ENCODE measurements around the gene AGPAT3.

The AGPAT3 gene

DNA sequence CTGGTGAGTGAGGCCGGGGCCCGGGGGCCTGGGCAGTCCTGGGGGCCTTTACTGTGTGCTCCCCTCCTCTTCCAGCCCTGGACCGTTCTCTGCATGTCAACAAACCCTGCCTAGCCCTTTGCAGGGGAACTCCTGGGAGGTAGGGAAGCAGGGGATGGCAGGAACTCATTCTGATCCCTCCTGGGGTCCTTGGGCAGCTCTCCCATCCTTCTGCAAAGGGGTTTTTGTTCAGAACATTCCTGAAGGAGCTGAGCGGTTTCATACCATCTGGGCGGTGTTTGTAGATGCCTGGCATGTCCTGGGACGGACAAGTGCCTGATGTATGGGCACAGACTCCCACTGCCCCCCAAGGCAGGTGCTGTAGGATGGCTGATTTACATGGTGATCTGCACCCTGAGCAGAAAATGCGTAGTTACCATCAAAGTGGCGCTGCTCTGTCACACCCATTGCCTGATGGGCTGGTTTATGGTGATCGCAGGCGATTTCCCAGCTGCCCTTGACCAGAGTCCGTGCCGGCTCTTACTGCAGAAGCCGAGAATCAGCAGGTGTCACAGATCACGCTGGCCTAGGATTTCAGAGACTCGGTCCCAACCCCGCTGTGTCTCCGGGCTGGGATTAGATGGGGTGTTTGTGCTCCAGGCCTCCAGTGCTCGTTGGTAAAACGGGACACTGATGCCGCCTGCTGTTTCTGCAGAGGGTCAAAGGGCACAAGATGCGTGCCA, 75.5 kb downstream of the AGPAT3 start:
- no peak for DNase-seq

DNA sequence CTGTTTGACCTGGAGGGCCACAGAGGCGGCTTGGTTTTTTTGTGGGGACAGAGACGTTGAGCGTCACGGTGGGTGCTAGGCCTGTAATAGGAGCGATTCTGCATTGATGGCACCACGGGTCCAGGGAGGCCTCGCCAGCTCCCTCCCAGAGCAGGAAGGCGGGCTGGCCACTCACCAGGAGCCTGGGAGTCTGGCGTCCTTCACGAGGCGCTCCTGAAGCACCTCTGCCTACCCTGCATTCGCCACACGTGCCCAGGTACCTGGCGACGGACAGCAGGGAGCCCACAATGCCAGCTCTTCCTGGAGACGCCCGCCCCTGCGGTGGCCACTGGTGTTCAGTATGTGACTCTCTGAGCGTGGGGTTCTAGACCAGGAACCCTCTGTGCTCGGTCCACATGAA, 77.2 kb downstream of the AGPAT3 start:
- DNase-seq: no peak

DNA sequence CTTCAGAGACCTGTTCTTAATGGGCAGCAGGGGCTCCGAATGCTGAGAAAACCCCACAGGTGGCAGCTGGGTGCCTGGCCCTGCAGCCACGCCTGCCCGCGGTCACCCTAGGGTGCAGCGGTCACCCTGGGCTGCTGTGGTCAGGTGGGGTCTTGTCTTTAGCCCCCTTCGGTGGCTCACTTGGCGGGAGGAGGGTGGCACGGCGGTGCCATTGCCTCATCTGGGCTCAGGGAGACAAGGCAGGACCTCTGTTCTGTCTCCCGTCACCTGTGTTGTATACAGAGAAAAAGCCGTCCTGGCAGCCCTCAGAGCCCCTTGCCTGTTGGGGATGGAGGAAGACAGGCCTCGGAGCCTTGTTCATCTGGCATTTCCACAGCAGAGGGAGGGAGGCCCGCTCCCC, 77.6 kb downstream of the AGPAT3 start:
- DNase-seq: no peak

DNA sequence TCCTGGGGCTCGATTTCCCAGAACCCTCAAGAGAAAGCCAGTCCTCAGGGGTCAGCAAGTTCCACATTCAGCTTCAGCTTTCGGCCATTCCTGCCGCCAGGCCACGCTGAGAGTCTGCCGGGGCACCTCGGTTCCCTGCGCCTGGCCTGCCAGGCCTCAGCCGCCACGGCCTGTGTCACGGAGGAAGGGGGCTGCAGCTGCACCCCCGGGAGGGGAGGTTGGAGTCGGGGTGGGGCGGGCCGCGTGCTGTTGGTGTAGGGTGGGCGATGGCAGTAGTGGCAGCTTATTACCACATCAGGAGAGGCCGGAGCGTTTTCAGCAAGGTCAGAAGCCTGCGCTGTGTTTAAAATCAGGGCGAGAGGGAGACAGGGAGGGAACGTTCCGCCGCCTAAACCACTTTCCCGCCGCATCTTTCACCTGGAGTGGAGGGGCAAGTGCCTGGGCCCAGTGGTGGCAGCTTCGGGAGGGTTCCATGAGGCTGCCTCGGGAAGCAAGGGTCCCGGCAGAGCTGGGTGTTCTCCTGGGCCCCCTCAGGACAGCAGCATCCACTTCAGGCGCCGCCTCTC, 78.6 kb downstream of the AGPAT3 start:
- no peak for DNase-seq

DNA sequence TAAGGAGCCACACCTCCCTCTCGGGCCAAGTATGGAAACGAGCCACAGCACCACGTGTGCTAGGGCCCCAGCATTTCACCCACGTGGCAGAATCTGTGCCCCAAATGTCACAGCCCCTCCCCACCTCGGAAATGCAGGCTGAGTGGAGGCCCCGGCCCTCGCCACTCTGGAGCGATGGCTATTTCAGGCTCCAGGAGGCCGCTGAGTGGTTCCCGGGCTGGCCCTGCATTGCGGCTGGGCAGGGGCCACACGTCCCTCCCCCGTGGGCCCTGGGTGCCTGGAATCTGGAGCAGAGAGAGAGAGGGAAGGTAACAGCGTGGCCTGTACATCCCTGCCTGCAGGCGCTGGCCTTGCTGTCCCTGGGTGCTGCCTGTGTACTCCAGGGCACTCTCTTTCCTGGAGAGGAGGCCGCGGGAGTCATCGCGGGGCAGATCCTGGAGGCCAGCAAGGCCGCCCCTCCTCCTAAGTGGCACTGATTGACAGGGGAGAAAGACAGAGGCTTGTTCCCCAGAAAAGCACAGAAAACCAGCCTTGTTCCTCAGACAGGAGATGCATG, 79.1 kb downstream of the AGPAT3 start:
- DNase-seq: no peak

DNA sequence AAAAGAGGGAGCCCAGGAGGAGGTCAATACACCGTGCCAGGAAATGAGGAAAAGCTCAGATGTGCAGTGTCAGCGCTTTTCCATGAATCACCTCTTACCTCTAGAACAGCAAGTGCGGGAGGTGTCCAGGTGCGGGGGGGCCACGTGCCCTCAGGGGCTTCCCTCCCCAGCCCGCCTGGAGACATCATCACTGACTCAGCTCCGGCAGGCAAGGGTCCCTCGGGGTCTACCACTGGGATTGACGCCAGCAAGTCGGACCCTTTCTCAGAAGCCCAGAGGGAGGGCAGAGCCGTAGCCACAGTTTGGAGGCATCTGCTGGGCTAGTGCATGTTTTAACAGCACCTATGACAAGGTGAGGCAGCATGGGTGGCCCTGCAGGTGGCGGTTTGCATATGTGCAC, 79.7 kb downstream of the AGPAT3 start:
- DNase-seq: no peak

DNA sequence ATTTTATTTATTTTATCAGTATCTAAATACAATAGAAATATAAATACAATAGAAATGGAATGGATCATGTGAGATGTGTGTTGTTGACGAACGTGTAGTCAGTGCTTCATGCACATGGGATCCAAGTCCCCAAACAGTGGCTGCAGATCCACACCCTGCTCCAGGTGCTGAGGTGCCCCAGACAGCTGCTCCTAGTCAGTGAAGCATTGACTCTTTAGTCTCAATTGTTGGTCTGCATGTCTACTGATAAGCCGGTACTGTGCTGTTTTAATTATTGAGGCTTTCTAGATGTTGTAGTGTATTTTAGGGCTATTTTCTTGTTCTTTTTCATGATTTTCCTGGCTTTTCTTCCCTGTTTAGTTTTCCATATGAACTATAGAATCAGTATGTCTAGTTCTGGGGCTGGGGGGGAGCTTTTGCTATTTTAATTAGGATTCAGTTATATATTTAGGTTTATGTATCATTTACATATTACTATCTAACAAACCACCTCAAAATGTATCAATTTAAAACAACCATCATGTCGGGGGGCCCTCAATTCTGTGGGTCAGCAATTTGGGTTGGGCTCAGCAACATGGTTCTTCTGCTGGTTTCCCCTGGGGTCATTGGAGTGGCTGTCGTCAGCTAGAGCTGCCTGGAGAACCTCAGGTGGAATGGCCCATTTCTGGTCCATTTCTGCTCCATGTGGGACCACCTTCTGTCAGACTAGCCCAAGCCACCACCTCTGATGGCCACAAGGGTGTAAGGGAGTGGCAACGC, 83.9 kb downstream of the AGPAT3 start:
- DNase-seq: no peak

DNA sequence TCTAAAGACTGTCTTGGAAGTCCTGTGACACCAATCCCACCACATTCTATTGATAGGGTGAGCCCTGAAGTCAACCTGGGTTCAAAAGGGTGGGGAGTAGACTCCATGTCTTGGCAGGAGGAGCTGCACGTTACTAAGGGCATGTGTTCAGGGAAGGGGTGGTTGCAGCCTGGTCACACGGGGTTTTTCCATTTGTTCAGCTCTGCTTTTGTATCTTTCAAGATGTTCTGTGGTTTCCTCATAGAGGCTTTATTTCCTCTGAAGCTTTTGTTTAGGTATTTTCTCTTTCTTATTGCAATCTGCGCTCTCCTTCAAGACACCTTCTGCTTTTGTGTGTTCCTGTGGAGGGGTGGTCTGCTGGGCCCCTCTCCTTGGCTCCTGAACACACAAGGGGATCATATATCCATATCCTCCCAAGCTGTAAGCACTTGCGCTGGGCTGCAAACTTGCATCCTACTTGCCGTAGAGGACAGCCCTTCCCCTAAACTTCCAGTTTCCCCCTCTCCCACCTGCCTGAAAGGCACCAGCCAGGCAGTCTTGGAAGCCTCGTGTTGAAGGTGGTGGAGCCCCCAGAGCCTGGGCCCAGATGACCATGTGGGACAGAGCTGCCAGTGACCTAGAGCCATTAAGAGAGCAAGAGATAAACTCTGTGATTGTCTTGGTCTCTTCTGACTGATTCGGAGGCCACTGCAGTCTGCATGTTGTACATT, 84.6 kb downstream of the AGPAT3 start:
- no peak for DNase-seq

DNA sequence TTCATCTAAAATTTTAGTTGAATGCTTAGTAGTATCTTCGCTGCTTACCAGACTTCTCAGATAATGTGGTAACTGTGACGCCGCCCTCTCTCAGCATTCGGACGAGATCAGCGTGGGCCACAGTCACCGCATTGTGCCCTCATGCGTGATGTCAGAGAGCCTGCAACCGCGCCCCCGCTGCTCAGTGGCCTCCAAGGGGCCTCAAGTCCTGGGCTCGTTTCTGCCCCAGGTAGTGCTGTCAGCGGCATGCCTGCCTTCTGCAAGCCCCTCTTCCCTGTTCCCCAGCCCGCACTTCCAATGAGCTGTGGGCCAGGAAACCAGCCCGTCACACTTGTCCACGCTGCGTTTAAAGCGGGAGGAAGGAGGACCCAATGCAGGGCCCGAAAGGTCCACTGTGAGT, 85.5 kb downstream of the AGPAT3 start:
- no peak for DNase-seq

DNA sequence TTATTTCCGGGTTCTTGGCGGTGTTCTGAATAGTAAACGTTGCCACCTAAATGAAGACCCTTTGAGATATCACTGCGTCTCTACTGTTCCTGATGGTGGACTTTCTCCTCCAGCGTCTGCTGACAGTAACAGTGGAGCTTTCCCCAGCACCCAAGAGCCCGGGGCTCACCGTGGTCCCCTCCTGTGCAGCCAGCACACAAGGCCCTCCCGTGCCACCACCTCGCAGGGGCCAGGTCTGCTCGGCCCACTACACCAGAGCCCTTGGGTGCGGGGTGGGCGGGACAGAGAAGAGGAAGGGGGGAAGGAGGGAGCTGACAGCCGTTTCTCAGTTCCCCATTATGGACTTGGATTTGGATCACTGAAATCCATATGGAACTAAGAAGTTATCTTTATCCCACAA, 85.9 kb downstream of the AGPAT3 start:
- DNase-seq: no peak

DNA sequence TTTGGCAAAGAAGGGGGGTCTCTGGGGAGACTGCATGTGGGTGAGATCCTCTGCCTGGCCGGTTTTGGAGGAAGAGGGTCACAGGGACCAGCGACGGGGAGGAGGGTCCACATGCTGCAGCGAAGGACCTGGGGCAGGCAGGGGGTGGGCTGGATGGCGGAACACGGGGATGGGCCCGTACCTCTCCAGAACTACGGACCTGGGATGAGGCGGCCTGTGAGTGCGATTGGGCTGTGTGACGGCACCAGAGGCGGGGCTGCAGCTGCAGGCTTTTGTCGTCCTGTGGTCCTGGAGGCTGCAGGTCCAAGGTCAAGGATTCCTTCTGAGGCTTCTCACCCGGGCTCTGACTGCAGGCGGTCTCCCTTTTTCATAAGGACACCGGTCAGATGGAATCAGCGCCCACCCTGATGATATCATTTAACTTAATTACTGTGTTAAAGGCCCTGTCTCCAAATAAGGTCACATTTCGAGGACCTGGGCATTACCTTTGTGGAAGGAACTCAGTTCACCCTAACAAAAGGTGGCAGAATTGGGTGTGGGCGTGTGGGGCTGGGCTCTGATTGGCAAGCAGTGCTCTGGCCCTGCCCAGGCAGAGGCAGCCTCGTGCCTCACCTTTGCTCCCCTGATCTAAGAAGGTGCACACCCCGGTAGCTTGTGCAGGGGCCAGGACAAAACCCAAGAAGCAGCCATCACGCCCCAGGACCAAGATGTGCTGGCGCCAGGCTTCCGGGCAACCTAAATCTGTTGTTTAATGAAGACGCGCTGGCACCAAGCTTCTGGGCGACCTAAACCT, 87.1 kb downstream of the AGPAT3 start:
- DNase-seq: no peak

DNA sequence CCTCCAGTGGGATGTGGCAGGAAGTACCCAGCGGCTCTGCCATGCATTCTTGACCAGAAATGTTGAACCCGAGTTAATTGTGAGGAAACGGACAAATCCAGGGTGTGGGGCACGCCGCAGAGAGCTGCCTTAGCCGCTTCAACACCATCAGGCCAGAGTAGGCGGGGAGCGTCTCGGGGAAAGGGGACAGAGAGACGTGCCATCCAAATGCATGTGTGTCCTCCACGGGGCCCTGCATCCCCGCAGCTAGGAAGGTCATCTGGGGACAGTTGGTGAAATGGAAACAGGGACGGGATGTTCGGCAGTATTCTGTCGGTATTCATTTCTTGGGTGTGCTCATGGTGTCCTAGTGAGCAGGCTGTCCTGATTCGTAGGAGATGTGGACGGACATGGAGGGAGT, 88.0 kb downstream of the AGPAT3 start:
- no peak for DNase-seq

DNA sequence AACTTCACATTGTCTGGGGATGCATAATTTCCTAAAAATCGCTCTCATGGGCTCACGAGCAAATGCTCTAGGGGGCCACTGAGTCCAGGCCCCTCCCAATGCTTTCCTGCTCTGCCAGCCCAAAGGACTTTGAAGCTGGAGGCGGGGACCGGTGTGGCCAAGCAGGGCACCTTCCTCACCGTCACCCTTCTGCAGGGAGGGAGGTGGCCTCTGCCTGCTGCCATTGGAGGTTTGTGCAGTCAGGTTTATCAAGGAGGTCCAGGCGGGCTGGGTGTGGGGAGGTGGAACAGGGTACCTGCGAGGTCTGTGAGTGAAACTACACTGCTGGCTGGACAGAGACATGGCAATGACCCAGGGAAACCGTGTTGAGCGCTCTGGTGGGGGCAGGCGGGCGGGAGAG, 89.0 kb downstream of the AGPAT3 start:
- DNase-seq: no peak

DNA sequence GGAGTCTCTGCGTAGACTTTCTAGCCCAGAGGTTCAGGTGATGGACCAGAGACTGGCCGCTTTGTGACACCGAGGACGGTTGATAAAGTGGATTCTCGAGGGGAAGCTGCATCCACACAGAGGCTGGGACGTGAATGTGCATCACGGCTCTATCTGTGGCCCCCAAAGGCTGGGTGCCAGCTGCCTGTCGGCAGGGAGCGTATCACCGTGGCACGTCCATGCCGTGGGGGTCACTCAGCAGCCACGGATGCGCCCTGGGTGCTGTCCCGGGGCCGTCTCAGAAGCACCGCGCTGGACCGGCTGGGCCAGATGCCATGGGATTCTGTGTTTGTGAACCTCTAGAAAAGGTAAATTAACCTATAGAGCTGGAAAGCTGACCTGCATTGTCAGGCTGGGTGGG, 89.9 kb downstream of the AGPAT3 start:
- no peak for DNase-seq

DNA sequence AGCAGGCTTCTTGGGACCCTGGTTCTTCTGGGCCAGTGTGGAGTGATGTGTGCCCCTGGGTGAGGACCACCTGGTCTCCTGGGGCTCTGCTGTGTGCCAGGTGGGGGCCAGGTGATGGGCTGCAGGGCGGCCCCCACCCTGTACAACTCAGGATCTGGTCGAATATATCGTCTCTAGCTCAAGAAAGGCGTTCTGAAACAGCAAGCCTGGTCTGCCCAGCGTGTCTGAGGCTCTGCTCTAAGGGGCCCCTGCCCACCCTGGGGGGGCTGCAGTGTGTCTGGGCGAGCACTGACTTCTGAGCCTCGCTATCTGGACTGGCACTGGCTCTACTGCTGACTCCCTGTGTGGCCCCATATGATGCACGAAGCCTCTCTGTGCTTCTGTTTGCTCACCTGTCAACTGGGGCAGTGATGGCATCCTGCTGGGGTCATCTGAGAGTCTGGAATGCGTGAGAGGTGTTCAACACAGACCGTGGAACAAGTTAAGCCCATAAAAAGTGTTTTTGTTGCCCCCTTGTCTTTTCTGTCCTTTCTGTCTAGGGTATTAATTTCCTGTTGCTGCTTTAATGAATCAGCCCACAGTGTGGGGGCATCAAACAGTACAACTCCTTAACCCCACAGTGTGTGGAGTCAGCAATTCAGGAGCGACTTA, 91.1 kb downstream of the AGPAT3 start:
- no peak for DNase-seq

DNA sequence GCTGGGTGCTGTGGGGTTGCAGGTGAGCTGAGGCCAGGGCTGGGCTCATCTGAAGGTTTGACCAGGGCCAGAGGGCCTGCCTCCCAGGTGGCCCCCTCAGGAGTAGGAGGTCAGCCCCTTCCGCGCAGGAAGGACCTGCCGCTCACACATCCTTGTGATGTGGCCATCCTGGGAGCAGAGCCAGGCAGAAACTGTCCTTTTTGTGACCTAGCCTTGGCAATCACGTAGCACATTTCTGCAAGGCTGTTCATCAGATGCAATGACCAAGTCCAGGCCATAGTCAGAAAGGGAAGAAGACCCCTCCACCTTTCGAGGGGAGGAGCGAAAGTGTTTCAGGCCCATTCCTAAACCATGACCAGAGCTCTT, 91.6 kb downstream of the AGPAT3 start:
- no peak for DNase-seq

DNA sequence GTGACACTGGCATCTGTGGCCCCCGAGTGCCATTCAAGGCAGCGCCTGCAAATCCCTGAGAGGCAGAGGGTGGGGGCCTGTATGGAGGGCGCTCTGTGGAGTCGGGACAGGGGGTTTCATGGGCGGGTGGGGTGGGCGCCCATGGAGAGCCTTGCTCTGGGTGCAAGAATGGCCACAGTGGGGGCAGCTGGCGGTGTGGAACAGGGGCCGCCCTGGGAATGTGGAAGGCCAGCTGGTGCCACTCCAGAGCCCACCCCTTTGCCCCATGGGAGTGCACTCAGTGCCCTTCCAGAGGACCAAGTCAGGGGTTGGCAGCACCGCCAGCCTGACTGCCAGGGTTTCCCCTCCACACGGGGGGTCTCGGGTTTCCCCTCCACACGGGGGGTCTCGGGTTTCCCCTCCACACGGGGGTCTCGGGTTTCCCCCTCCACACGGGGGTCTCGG, 92.1 kb downstream of the AGPAT3 start:
- DNase-seq: no peak

DNA sequence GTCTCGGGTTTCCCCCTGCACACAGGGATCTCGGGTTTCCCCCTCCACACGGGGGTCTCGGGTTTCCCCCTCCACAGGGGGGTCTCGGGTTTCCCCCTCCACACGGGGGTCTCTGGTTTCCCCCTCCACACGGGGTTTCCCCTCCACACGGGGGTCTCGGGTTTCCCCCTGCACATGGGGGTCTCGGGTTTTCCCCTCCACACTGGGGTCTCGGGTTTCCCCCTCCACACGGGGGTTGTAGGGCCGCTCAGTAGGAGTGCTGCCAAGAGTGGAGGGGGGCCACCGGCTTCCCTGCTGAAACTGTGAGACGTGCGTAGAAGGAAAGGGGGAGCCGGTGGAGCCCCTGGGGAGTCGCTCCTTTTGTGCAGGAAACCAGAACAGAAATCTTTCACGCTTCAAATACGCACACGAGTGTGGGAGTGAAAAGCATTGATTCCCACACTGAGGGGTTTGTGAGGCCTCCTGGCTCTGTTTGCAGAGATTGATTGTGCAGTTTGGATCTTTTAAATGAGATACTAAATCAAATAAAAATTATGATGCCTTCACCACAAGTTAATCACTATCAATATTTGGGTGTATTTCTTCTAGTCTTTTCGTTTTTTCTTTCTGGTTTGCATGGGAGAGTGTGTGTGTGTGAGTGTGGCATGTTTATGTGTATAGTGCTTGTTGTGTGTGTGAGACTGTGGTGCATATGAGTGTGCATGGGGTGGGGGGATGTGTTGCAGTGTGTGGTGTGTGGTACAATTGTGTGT, 92.8 kb downstream of the AGPAT3 start:
- DNase-seq: no peak

DNA sequence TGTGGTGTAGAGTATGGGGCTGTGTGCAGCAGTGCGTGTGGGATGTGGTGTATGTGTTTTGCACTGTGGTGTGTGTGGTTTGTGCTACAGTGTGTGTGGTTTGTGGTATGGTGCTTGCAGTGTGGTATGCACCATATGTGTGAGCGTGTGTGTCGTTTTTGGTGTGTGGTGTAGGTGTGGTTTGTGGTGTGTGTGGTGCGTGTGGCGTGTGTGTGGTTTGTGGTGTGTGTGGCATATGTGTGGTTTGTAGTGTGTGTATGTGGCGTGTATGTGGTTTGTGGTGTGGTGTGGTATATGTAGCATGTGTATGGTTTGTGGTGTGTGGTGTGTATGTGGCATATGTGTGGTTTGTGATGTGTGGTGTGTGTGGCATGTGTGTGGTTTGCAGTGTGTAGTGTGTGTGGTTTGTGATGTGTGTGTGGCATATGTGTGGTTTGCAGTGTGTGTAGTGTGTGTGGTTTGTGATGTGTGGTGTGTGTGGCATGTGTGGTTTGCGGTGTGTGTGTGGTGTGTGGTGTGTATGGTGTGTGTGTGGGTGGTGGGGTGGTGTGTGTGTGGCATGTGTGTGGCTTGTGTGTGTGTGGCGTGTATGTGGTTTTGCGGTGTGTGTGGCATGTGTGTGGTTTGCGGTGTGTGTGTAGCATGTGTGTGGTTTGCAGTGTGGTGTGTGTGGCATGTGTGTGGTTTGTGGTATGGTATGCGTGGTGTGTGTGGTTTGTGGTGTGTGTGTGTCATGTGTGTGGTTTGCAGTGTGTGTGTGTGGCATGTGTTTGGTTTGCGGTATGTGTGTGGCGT, 93.5 kb downstream of the AGPAT3 start:
- DNase-seq: no peak

Measured in RPMI8226 (cell line).